HG02763 (cell line): ENCODE measurements around the gene TMIGD2.
"Not testable (repeated sequence)": the region's sequence is repeated elsewhere in the genome, so short reads cannot be mapped to it uniquely, and the experiment has no call there.

Source experiments
- ATAC-seq: cut with Tn5 transposase; IDR thresholded peaks from one replicate; pipeline ENCODE4 v1.9.1; 2021; ENCODE audit warnings: mild to moderate bottlenecking, moderate library complexity; ENCODE audit not compliant: unreplicated experiment

TMIGD2 gene

GRCh38 chr19:4298810-4299550 is 3.2 kb downstream of the TMIGD2 start:
- no peak for ATAC-seq

DNA sequence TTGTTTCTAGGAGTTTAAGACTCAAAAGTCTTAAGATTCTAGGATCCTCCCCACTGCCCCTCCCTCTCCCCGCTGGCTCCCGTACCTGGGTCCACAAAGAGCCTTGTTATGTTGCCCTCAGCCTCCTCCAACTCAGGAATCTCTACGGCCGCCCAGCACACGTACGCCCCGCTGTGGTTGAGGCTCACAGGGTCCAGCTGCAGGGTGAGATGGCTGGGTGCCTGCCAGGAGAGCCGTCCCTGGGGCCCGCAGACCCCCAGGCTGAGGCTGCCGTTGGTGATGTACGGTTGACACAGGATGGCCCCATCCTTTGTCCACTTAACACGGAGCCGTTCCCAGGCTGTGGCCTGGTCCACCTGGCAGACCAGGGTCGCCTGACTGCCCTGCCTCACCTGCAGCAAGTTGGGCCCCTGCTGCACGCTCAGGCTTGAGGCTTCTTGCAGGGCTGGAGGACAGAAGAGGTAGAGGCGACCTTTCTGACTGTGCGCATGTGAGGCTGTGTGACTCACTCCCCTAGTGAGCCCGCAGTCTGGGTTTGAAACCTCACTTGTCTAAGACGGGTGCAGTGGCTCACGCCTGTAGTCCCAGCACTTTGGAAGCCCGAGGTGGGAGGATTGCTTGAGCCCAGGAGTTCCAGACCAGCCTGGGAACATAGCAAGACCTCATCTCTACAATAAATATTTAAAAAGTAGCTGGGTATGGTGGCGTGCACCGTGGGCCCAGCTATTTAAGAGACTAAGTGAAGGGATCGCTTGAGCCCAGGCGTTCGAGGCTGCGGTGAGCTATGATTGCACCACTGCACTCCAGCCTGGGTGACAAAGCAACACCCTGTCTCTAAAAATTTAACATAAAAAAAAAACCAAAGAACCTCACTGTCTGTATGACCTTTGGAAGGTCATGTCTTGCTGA is 4.0 kb downstream of the TMIGD2 start:
- ATAC-seq = no peak

DNA sequence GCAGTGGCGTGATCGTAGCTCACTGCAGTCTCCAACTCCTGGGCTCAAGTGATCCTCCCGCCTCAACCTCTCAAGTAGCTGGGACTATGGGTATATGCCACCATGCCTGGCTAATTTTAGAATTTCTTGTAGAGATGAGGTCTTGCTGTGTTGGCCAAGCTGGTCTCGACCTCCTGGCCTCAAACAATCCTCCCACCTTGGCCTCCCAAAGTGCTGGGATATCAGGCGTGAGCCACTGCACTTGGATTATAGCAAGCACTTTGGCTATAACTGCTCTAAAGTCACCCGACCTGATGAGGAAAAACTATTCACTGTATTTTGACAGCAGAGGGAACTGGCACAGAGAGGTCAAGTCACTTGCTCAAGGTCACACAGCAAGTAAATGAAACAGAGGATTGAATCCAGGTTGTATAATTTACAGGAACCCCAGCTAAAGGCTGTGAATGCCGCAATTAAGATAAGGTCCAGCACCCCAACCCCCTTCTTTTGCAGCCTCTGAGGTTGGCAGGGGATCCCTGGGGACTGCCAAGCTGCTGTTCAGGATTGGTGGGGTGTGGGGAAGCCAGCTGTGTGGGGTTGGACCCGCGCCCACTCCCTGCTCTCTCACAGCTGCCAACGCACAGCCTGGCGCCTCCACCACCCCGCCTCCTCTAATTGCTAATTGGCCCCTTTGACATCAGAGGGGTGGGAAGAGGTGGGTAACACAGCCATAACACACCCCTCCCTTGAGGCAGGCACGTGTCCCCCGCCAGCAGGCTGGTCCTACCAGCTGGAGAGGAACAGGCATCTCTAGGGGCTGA is 6.0 kb downstream of the TMIGD2 start:
- no peak for ATAC-seq

GRCh38 chr19:4294389-4294788 is 7.8 kb downstream of the TMIGD2 start:
- no peak for ATAC-seq

GRCh38 chr19:4292515-4292914 is 9.7 kb downstream of the TMIGD2 start:
- ATAC-seq = no peak

DNA sequence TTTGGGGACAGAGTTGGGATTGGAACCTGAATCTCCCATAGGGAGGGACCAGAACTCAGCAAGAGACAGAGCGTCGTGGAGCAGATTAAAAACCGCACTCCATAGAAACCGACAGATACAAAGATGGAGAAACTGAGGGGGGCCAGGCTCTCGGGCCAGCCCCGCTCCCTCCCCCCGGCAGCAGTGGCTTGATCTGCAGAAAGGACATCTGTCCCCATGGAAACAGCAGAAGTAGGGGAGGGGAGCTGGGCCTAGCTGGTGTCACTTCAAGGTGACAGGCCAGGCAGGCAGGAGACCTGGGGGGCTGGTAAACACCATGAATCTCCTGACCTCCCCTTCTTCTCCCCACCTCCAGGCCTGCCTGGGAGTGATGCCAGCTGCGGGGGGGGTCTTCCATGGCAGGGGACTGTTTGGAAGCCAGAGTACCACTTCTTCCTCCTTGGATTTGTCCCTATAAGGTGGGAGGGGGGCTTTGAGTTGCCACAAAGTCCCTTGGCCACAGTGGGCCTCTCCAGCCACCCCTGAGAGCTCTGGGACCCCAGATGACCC is 10.9 kb downstream of the TMIGD2 start:
- ATAC-seq = no peak

GRCh38 chr19:4288091-4288777 is 14.0 kb downstream of the TMIGD2 start:
- ATAC-seq = no peak

GRCh38 chr19:4286141-4286540 is 16.0 kb downstream of the TMIGD2 start:
- not testable (repeated sequence) for ATAC-seq

GRCh38 chr19:4284974-4285373 is 17.2 kb downstream of the TMIGD2 start:
- ATAC-seq = no peak

DNA sequence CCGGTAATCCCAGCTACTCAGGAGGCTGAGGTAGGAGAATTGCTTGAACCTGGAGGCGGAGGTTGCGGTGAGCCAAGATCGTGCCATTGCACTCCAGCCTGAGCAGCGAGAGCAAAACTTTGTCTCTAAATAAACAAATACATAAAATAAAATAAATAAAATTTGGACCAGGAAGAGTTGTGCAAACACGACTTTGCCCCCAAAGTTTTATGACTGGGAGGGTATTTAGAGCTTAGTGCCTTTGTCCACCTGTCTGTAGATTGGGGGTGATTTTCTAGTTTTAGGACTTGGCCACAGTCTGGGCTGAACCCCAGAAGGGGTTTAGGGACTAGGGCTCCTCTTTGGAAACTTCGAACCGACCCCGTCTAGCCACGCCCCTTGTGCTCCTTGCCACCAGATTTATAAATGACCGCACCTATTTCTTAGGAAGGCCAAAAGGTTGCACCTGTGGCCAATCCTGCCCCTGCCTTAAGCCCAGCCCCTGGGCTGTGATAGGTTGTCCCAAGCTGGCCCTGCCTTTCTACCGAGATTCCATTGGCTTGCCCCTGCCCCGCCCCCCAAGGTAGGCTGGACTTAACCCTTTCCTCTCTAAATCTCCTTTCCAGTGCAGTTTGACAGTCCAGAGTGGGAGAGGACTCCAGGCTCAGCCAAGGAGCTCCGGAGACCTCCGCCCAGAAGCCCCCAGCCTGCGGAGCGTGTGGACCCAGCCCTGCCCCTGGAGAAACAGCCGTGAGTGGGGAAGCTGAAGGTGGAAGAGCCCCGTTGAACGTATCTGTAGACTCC is 17.8 kb downstream of the TMIGD2 start:
- ATAC-seq = no peak

- ATAC-seq = no peak
These were observed 22.4 kb downstream of the TMIGD2 start for GRCh38 chr19:4279530-4280422.

DNA sequence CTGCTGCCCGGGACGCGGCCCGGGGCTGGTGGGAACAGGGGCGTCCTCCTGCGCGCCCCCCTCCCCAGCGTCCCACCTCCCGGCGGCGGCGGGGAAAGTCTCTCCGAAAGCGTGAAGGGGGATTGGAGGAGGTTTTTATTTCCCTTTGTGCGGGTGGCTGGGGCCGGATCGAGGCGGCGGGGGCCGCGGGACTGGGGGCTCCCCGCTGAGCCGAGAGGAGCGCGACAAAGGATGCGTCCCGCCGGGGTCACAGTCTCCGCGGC is 23.0 kb downstream of the TMIGD2 start:
- no peak for ATAC-seq

GRCh38 chr19:4278419-4279266 is 23.5 kb downstream of the TMIGD2 start, which contains the start of gene SHD:
Gene SHD, plus strand, starts transcription at chr19:4279266. Its CDS starts 798 bp downstream, at chr19:4280064.
- no peak for ATAC-seq

DNA sequence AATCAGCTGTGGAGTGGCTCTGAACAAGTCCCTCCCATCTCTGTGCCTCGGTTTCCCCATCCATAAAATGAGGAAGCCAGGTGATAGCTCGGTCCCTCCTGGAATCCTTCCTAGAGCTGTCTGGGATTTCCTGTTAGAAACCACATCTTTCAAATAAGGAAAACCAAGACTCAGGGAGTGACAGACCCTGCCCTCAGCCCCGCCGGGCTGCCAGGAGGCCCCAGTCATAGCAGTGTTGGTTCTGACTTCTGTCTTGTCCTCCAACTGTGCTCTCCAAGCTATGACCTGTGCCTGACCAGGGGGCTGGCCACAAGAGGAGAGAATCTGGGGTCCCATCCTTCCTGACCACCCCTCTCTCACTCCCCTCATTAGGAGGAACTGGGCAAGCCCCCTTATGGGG is 24.2 kb downstream of the TMIGD2 start:
- no peak for ATAC-seq

- no peak for ATAC-seq
These were observed 24.9 kb downstream of the TMIGD2 start for GRCh38 chr19:4277191-4277696.

GRCh38 chr19:4274321-4274686 is 27.9 kb downstream of the TMIGD2 start:
- ATAC-seq = not testable (repeated sequence)

DNA sequence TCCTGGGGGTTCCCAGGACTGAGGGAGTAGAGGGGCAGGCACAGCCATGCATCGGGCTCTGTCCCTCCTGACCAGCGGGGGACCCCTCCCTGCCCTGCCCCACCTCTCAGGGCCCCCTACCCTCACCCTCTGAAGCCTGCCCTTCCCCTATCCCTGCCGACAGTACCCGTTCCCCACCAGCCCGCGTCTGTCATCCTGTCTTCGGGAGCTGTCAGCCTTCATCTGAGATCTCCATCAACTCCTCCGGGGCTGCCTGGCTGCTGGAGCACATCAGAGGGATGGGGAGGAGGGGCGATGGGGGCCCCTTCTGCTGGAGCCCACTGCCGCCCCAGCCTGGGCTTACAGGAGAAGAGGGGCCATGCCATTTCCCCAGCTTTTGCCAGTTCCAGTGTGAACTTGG is 29.3 kb downstream of the TMIGD2 start:
- no peak for ATAC-seq
